SU-DHL-6 (cell line): ENCODE results near the gene NOPCHAP1.
A peak's percentile ranks its signal among the peaks of the same experiment; 100 is the strongest.

Source experiments
- H2AFZ ChIP-seq: fragments of 200-600 bp; sonication (generic); 2 replicates; pipeline ENCODE4 v1.6.1; 2014; ENCODE audit warnings: low read depth, mild to moderate bottlenecking, moderate library complexity, mixed read lengths, antibody characterized with exemption, low read length; ENCODE audit not compliant: severe bottlenecking
- H3F3A ChIP-seq: fragments of 200-600 bp; shearing (Covaris generic); 2 replicates; pipeline ENCODE4 v1.6.0; 2016; ENCODE audit warnings: antibody characterized with exemption, mild to moderate bottlenecking; ENCODE audit not compliant: insufficient read depth
- H3K27ac ChIP-seq: fragments of 200-600 bp; sonication (generic); 2 replicates; pipeline ENCODE4 v1.5.1; 2016; ENCODE audit warnings: low read depth, mild to moderate bottlenecking, low read length, moderate library complexity, mixed read lengths
- H3K27me3 ChIP-seq: fragments of 200-600 bp; sonication (generic), shearing (Covaris generic); 2 replicates; pipeline ENCODE4 v1.6.0; 2014; ENCODE audit warnings: mild to moderate bottlenecking, low read length
- H3K36me3 ChIP-seq: fragments of 200-600 bp; sonication (generic); 2 replicates; pipeline ENCODE4 v1.6.1; 2014; ENCODE audit warnings: mild to moderate bottlenecking, low read length, mixed read lengths
- H3K4me2 ChIP-seq: fragments of 300-600, 200-600 bp; shearing (Covaris generic), sonication (generic); 2 replicates; pipeline ENCODE4 v1.6.0; 2014; ENCODE audit warnings: low read length, low read depth, mild to moderate bottlenecking; ENCODE audit not compliant: poor library complexity, severe bottlenecking
- H3K4me3 ChIP-seq: fragments of 200-600 bp; sonication (generic); 2 replicates; pipeline ENCODE4 v1.5.1; 2014; ENCODE audit warnings: antibody characterized with exemption, low read length, mild to moderate bottlenecking, mixed read lengths; ENCODE audit not compliant: insufficient read depth, poor library complexity, severe bottlenecking
- H3K79me2 ChIP-seq: fragments of 200-600 bp; sonication (generic); 2 replicates; pipeline ENCODE4 v1.6.1; 2014; ENCODE audit warnings: mild to moderate bottlenecking, low read length, moderate library complexity; ENCODE audit not compliant: insufficient read depth
- H3K9ac ChIP-seq: fragments of 200-600 bp; sonication (generic); 2 replicates; pipeline ENCODE4 v1.7.0; 2014; ENCODE audit warnings: mild to moderate bottlenecking, low read length
- H3K9me2 ChIP-seq: fragments of 200-600 bp; sonication (generic); replicated peaks from 2 replicates; pipeline ENCODE4 v1.6.1; 2014; ENCODE audit warnings: low read length; ENCODE audit not compliant: insufficient read depth
- H3K9me3 ChIP-seq: fragments of 200-600 bp; sonication (generic); 2 replicates; pipeline ENCODE4 v1.6.1; 2014; ENCODE audit warnings: low read length, mixed read lengths; ENCODE audit not compliant: insufficient read depth
- H4K20me1 ChIP-seq: fragments of 200-600 bp; sonication (generic); 2 replicates; pipeline ENCODE4 v1.6.1; 2014; ENCODE audit warnings: low read depth, mild to moderate bottlenecking, antibody characterized with exemption, low read length, moderate library complexity, mixed read lengths
- EZH2phosphoT487 ChIP-seq: fragments of 200-600 bp; sonication (generic), shearing (Covaris generic); conservative IDR thresholded peaks from 2 replicates; pipeline ENCODE4 v1.6.1; 2018; ENCODE audit warnings: mild to moderate bottlenecking, antibody characterized with exemption, low read length, moderate library complexity, mixed read lengths
- TF ChIP-seq, protein P1 (sequence below): fragments of 200-600 bp; sonication (generic); IDR thresholded peaks from one replicate; pipeline ENCODE4 v1.5.1; 2017; ENCODE audit warnings: antibody characterized with exemption, mild to moderate bottlenecking, low read length, moderate library complexity; ENCODE audit not compliant: insufficient read depth, poor library complexity, severe bottlenecking

The NOPCHAP1 gene

DNA sequence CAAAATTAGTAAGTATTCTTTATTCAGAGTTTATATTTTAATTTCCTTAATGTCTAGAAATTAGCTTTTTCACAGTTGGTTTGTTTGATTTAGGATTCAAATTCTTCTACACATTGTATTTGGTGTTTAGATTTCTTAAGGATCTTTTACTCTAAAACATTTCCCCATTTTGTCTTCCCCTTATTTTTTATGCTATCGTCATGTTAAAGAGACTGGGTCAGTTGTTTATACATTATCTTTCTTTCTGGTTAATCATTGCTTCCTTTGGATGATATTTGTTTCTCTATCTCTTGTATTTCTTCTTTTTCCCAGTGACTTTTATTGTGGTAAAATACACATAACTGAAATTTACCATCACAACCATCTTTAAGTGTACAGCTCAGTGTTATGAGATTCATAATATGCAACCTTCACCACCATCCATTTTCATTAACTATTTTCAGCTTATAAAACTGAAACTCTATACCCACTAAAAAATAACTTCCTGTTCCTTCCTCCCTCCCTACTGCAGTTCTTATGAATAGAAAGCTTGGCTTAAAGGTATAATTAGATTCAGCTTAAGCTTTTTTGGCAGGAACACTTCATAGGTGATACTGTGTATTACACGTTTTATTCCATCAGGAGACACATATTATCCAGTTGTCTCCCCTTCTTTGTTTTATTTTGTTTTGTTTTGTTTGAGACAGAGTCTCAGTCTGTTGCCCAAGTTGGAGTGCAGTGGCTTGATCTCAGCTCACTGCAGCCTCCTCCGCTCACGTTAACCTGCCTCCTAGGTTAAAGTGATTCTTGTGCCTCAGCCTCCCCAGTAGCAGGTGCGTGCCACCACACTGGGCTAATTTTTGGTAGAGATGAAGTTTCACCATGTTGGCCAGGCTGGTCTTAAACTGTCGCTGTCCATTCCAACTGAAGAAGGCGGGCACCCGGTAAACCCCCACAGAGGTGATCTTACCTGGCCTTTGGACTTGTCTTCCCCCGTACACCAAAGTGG is 45.0 kb downstream of the NOPCHAP1 start:
- Histone ChIP-seq H3K9ac (no peak overlapping the region), H2AFZ (no peak overlapping the region)

DNA sequence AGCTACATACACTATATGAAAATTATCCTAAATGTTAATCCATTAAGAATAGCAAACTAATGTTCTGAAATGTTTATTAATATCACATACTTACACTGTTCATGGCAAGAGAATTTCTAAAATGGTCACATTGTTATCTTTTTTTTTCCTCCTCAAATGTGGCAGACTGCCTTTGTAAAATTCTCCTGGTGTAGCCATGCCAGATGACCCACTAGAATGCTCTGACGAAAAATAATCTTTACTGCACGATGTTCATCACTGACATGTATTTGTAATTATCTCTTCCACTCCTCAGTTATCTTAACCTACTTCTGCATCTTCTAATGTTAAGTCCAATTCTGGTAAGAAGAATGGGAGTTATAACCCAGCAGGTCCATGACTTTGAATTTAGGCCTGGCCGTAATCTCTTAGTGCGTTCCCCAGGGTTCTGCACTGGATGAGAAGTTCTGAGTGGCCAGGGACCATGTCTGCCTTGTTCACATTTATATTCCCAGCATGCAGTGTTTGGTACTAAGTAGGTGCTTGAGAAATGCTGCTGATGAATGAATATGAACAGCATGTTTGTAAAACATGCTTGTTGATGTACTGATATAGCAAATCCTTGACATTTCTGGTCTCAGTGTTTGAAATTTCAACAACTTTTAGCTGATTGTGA is 46.7 kb downstream of the NOPCHAP1 start:
- H3K27ac ChIP-seq, result no peak overlapping the region
- H3K4me2 ChIP-seq, result no peak overlapping the region
- no peaks in the 10 kb centered on the region for H3K9me3 ChIP-seq
- no peaks in the 10 kb centered on the region for H3K27me3 ChIP-seq
- no peaks in the 10 kb centered on the region for H3K36me3 ChIP-seq
- no peaks in the 10 kb centered on the region for H3K79me2 ChIP-seq
- H3K9me2 ChIP-seq, result no peaks in the 10 kb centered on the region
- H4K20me1 ChIP-seq, result no peaks in the 10 kb centered on the region
- no peak overlapping the region for H2AFZ ChIP-seq
- no peak overlapping the region for H3K9ac ChIP-seq
- 0 out of 2 replicates have a peak, but pooled peaks cover 5% of the 10 kb centered on the region for H3F3A ChIP-seq
- H3K4me3 ChIP-seq, result no peak overlapping the region
- TF ChIP-seq EZH2phosphoT487, result no peak
- TF ChIP-seq, protein P1, sequence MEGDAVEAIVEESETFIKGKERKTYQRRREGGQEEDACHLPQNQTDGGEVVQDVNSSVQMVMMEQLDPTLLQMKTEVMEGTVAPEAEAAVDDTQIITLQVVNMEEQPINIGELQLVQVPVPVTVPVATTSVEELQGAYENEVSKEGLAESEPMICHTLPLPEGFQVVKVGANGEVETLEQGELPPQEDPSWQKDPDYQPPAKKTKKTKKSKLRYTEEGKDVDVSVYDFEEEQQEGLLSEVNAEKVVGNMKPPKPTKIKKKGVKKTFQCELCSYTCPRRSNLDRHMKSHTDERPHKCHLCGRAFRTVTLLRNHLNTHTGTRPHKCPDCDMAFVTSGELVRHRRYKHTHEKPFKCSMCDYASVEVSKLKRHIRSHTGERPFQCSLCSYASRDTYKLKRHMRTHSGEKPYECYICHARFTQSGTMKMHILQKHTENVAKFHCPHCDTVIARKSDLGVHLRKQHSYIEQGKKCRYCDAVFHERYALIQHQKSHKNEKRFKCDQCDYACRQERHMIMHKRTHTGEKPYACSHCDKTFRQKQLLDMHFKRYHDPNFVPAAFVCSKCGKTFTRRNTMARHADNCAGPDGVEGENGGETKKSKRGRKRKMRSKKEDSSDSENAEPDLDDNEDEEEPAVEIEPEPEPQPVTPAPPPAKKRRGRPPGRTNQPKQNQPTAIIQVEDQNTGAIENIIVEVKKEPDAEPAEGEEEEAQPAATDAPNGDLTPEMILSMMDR, result no peak

More for the DNA sequence above, 45.0 kb downstream of the NOPCHAP1 start:
- no peaks in the 10 kb centered on the region for H4K20me1 ChIP-seq
- no peaks in the 10 kb centered on the region for H3K27me3 ChIP-seq
- H3K36me3 ChIP-seq, result no peaks in the 10 kb centered on the region
- no peak overlapping the region for H3K4me3 ChIP-seq
- H3K79me2 ChIP-seq, result no peaks in the 10 kb centered on the region
- peak overlapping the region; percentile 29; the same call in 1 of the 2 replicates for H3K27ac ChIP-seq
- 0 out of 2 replicates have a peak, but pooled peaks cover 5% of the 10 kb centered on the region for H3F3A ChIP-seq
- H3K9me3 ChIP-seq, result no peaks in the 10 kb centered on the region
- TF ChIP-seq EZH2phosphoT487, result no peak
- TF ChIP-seq, protein P1, result no peak
- H3K4me2 ChIP-seq, result peak overlapping the region; percentile 37
- H3K9me2 ChIP-seq, result no peaks in the 10 kb centered on the region

DNA sequence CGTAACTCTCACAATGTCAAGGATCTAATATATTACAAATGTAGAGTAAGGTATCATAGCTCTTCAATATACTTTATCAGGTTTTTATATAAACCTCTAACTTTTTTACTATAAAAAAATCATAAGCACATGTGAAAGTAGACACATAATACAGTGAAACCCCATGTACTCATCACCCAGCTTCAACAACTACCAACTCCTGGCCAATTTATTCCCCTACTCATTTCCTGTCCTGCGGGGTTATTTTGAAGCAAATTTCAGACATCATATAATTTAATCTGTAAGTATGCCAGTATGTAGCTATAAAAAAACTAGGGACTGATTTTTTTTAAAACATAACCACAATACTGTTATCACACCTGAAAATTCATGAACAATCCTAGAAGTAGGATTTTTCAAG is 47.7 kb downstream of the NOPCHAP1 start:
- H3K27me3 ChIP-seq, result no peaks in the 10 kb centered on the region
- no peak for TF ChIP-seq EZH2phosphoT487
- TF ChIP-seq, protein P1, result no peak
- no peak overlapping the region for H3K4me2 ChIP-seq
- no peaks in the 10 kb centered on the region for H3K79me2 ChIP-seq
- H3K27ac ChIP-seq, result no peak overlapping the region
- H2AFZ ChIP-seq, result no peak overlapping the region
- H3K9me2 ChIP-seq, result no peaks in the 10 kb centered on the region
- 0 out of 2 replicates have a peak, but pooled peaks cover 5% of the 10 kb centered on the region for H3F3A ChIP-seq
- H4K20me1 ChIP-seq, result no peaks in the 10 kb centered on the region
- H3K36me3 ChIP-seq, result no peaks in the 10 kb centered on the region
- H3K4me3 ChIP-seq, result no peak overlapping the region
- no peaks in the 10 kb centered on the region for H3K9me3 ChIP-seq
- H3K9ac ChIP-seq, result no peak overlapping the region
